GM12865 (cell line): ENCODE measurements around the gene ARAP1.
"Not testable (repeated sequence)": the region's sequence is repeated elsewhere in the genome, so short reads cannot be mapped to it uniquely, and the experiment has no call there.

ENCODE experiments used
- DNase-seq: peaks from one replicate; pipeline ENCODE4 v3.0.0; 2010; ENCODE audit warnings: low read depth
- H3K4me3 ChIP-seq: 2 replicates; pipeline ENCODE4 v1.5.1; 2011; ENCODE audit warnings: mild to moderate bottlenecking, low read depth, low read length, control low read depth
- CTCF ChIP-seq: IDR thresholded peaks from 2 replicates; pipeline ENCODE4 v1.5.1; 2011; ENCODE audit warnings: low read length, control low read depth, low read depth, inconsistent platforms; ENCODE audit not compliant: insufficient read depth; ENCODE audit errors: missing control alignments

The ARAP1 gene

GRCh38 chr11:72752088-72752914 is at the start of gene ARAP1:
Gene ARAP1 (minus strand): TSS chr11:72752408. CDS start chr11:72727128, 25,280 bp downstream.
- TF ChIP-seq CTCF: peak; percentile 3
- peak within 1 kb of the TSS; percentile 97 for H3K4me3 ChIP-seq
- peak; percentile 83 for DNase-seq

GRCh38 chr11:72799441-72799840 is 47.2 kb upstream of the ARAP1 start:
- DNase-seq: no peak
- no peak for TF ChIP-seq CTCF
- no peak overlapping the region for H3K4me3 ChIP-seq

- no peak for DNase-seq
- TF ChIP-seq CTCF: no peak
- no peak overlapping the region for H3K4me3 ChIP-seq
These were observed 46.2 kb upstream of the ARAP1 start for GRCh38 chr11:72798361-72798760.

- peak within 1 kb of the TSS; percentile 85 for H3K4me3 ChIP-seq
- DNase-seq: peak; percentile 97
- peak; percentile 97 for TF ChIP-seq CTCF
These were observed 41.5 kb upstream of the ARAP1 start, which contains the start of gene STARD10 for GRCh38 chr11:72793425-72794367. Gene STARD10 (minus strand): TSS chr11:72794047. CDS start chr11:72781181, 12,866 bp downstream.

- DNase-seq: no peak
- no peak for TF ChIP-seq CTCF
- peak overlapping the region; percentile 44 for H3K4me3 ChIP-seq
These were observed 40.8 kb upstream of the ARAP1 start for GRCh38 chr11:72793076-72793424.

GRCh38 chr11:72792437-72793021 is 40.3 kb upstream of the ARAP1 start:
- no peak for TF ChIP-seq CTCF
- DNase-seq: no peak
- no peak overlapping the region for H3K4me3 ChIP-seq

- H3K4me3 ChIP-seq, DNase-seq: not testable (repeated sequence)
These were observed 39.0 kb upstream of the ARAP1 start for GRCh38 chr11:72791228-72791627.
